HG03469 (cell line): ENCODE measurements around the gene DGUOK.
"Not testable (repeated sequence)": the region's sequence is repeated elsewhere in the genome, so short reads cannot be mapped to it uniquely, and the experiment has no call there.

Source experiments
- ATAC-seq: cut with Tn5 transposase; IDR thresholded peaks from one replicate; pipeline ENCODE4 v1.9.1; 2021; ENCODE audit warnings: mild to moderate bottlenecking, moderate library complexity, moderate number of reproducible peaks; ENCODE audit not compliant: unreplicated experiment

DGUOK gene

DNA sequence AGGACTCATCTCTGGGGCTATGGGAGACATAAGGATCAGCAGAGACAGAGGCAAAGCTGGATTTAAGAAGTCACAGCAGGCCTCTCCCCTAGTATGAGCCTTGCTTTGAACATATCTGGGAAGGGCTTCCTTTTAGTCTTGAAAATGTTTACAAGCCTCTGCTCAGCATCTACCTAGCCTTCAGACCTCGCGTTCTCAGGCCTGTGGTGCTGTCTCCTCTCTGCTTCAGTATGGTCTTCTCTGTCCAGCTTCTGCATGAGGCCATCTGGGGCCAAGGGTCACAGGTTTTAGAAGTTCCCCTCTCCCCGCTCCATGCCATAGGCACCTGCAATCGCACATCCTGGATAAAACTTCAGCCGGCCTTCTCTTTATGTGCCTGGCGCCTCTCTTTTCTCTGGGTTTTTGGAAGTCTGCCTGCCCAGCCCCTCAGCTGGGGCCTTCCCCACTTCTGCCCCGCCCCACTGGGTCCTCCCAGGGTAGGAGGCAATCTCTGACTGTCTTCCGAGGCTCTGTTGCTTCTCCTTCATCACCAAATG lies 26.8 kb upstream of the DGUOK start:
- no peak for ATAC-seq

DNA sequence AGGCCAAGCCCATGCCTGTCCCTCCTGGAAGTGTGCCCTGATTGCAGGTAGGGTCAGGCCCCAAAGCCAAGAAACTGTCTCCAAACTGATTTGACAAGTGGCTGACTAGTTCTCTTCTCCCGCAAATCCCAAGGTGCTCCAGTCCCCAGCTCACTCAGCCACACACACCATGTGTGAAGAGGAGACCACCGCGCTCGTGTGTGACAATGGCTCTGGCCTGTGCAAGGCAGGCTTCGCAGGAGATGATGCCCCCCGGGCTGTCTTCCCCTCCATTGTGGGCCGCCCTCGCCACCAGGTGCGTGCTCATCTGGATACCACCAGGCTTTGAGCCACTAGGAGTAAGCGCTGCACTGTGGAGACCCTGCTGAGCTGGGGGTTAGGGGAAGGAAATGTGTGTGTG lies 25.5 kb upstream of the DGUOK start:
- no peak for ATAC-seq

DNA sequence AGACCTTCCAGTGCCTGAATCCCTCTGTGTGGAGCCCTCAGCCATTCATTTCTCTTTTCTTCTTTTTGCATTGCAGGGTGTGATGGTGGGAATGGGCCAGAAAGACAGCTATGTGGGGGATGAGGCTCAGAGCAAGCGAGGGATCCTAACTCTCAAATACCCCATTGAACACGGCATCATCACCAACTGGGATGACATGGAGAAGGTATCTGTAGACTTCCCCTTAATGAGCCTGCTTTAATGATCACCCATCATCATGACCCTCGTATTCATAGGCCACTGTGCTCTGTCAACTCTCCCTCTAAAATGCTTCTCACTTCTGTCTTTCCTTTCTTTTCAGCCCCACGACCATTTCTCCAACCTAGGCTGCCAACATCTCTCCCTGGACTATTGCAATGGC lies 24.4 kb upstream of the DGUOK start:
- ATAC-seq = no peak

DNA sequence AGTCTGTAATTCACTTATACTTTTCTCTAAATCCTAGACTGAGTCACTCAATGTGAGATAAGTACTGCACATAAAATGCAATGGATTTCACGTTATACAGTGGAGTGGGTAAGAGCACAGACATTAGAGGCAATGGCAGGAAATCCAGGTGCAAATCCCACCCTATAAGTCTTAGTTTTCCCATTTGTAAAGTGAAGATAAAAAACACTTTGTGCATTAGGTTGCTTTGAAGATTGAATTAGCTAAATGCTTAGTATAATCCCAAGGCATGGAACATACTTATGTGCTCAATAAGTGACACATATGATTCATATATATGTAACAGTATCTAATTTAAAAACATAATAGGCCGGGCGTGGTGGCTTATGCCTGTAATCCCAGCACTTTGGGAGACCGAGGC lies 23.4 kb upstream of the DGUOK start:
- ATAC-seq = no peak

DNA sequence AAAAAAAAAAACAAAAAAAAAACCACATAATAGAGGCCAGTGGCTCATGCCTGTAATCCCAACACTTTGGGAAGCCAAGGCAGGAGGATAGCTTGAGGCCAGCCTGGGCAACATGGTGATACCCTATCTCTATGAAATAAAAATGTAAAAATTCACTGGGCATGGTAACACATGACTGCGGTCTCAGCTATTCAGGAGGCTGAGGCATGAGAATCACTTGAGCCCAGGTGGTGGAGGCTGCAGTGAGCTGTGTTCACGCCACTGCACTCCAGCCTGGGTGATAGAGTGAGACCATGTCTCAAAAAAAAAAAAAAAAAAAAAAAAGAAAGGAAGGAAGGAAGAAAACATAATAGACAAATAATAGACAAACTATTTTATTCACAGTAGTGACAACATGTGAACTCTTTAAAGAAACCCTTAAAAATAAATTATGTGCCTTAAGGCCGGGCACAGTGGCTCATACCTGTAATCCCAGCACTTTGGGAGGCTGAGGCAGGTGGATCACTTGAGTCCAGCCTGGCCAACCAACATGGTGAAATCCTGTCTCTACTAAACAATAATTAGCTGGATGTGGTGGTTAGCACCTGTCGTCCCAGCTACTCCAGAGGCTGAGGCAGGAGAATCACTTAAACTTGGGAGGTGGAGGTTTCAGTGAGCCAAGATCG lies 22.6 kb upstream of the DGUOK start:
- ATAC-seq = not testable (repeated sequence)

DNA sequence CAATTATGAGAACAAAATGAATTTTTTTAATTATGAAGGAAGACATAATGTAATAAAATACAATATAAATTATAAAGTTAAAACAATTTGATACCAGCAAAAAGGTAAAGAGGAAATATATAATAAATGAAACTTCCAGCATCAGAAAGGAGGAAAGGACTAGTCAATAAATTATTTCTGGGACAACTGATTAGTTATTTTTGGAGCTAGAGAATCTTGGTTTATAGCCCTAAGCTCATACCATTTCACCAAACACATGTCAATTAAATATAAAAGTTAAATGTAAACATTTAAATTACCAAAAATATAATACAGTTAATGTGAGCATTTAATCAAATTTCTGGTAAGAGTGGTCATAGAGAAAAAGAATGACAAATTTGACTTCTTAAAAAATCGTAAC lies 21.7 kb upstream of the DGUOK start:
- ATAC-seq = no peak

DNA sequence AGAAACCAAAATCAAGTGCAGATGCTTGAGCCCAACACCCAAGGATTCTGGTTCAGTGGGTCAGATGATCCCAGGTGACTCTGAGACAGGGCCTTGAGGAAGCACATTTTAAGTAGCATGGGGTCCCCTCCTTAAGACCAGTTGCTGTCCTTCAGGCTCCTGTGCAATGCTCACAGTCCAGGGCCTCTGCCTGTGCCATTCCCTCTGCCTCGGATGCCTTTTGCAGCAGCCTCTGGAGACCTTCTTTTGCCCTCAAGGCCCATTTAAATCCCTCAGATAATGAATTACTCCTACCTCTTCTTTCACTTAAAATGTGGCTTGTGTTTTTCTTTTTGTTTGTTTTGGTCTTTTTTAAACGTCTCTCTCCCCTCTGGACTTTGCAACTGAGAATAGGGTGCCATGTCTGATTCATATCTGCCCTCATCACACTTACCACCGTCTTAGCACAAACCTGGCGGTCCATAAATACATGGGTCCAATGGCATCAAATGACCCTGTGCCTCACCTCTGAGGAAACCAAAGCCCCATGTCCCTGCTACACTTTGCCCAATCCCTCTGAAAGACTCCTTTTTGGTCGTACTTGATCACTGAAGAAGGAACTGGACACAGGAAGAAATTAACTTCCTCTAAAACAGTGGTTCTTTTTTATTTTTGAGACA lies 19.7 kb upstream of the DGUOK start:
- no peak for ATAC-seq

DNA sequence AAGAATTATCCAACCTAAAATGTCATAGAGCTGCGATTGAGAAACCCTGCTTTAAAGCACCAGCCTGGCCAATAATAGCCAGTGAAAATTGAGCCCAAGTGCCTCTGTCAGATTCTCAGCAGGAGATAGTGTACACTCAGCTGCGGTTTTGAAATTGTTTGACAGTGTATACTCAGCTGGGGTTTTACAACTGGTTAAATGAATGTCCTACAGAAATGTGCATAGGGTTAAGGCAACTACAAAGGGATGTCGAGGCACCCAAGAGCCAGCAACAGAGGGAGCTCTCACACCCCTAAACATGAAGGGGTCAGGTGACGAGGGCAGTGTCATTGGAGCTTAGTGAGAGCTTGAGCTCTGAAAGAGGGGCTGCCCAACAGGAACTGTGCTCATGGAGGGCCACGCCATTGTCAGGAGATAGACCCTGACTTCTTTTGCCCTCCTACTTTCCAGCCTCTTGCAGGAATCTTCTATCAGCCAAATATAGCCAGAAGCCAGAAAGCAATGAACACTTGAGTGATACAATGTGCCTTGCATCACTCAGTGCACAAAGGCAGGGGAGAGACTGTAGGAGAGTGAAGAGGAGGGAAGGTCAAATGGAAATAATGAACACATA lies 18.7 kb upstream of the DGUOK start:
- ATAC-seq = no peak

DNA sequence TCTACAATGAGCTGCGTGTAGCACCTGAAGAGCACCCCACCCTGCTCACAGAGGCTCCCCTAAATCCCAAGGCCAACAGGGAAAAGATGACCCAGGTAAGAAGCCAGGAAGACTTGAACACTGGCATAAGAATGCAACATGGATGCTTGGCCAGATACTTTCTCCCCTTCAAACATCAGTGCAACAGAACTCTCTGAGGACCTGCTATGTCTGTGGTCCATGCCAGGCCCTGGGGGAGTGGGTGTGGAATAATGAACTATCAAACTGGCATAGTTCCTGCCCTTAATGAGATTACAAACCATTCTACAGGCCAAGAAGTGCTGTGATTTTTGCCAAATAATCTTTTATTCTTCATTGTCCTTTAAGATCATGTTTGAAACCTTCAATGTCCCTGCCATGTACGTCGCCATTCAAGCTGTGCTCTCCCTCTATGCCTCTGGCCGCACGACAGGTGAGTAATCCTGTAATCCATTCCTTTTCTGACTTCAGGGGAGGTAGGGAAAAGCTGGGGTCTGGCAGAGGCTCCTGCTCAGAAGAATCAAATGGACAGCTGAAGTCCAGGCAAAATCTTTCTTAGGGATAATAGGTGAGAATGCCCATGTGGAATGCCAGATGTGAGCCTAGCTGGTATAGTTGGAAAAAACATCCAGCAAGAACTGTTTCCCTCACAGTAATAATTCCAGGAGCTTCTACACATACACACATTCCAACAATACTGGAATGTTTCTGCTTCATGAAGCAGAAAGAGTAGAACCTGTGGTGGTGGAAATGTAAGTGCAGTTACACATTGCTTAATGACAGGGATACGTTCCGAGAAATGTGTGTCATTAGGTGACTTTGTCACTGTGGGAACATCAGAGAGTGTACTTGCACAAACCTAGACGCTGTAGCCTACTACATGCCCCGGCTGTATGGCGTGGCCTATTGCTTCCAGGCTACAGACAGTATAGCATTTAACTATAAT lies 17.7 kb upstream of the DGUOK start:
- ATAC-seq = no peak

DNA sequence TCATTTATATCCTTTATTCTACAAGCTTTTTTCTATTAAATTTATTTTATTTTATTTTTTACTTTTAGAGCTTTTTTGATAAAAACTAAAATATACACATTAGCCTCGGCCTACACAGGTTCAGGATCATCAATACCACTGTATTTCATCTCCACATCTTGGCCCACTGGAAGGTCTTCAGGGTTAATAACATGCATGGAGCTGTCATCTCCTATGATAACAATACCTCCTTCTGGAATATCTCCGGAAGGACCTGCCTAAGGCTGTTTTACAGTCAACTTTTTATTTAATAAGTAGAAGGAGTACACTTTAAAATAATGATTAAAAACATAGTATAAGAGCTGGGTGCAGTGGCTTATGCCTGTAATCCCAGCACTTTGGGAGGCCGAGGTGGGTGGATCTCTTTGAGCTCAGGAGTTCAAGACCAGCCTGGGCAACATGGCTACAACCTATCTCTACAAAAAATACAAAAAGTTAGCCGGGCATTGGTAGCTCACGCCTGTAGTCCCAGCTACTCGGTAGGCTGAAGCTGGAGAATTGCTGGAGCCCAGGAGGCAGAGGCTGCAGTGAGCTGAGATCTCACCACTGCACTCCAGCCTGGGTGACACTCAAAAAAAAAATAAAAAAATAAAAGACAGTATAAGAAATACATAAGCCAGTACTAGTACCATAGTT lies 15.7 kb upstream of the DGUOK start:
- no peak for ATAC-seq

DNA sequence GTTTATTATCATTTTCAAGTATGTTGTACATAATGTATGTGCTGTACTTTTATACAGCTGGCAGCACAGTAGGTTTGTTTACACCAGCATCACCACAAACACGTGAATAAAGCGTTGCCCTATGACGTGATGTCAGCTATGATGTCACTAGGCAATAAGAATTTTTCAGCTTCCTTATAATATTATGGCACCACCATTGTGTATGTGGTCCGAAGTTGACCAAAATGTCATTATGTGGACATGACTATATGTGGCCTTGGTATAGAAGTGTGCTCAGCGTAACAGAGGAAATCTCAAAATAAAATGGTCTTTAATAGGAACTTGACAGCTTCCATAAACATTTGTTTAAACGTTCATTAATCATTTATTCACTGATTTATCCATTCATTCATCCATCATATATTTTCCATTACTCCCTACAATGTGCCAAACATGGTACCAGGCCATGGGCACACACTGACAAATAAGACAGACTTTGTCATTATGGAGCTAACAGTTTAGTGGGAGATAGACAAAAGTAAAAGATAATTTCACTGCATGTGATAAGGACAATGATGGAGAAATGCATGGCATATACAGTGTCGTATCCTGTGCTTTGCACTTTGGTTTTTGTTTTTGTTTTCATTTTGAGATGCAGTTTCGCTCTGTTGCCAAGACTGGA lies 15.0 kb upstream of the DGUOK start:
- ATAC-seq = no peak

DNA sequence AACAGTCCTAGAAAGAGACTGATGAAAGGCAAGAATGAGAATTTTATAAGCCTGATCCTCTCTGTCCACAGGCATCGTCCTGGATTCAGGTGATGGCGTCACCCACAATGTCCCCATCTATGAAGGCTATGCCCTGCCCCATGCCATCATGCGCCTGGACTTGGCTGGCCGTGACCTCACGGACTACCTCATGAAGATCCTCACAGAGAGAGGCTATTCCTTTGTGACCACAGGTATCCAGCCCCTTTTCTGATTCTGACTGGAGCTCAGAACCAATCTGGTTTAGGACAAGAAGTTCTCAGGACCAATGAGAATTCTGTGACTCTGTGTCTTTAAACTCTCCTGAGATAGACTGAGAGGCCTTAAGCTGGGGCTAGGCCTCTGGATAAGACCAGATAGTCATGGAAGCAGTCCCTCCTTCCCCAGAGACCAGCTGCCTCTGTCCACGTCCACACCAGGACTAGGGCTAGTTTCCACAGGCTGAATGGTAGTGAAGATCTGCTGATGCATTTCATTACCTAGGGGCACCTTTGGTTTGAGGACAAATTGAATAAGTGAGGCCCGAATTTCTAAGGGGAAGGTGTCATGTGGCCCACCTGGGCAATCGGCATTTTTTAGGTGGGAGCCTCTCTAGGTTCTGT lies 13.1 kb upstream of the DGUOK start:
- no peak for ATAC-seq

DNA sequence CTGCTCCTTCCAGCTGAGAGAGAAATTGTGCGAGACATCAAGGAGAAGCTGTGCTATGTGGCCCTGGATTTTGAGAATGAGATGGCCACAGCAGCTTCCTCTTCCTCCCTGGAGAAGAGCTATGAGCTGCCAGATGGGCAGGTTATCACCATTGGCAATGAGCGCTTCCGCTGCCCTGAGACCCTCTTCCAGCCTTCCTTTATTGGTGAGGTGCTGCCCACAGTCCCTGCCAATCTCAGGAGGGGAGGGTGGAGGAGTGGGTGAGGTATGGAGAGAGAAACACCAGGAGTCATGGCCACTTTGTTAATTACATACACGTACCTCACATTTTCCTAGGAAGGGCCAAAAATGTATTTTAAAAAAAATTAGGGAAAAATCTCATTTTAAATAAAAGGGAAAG lies 12.0 kb upstream of the DGUOK start:
- no peak for ATAC-seq

DNA sequence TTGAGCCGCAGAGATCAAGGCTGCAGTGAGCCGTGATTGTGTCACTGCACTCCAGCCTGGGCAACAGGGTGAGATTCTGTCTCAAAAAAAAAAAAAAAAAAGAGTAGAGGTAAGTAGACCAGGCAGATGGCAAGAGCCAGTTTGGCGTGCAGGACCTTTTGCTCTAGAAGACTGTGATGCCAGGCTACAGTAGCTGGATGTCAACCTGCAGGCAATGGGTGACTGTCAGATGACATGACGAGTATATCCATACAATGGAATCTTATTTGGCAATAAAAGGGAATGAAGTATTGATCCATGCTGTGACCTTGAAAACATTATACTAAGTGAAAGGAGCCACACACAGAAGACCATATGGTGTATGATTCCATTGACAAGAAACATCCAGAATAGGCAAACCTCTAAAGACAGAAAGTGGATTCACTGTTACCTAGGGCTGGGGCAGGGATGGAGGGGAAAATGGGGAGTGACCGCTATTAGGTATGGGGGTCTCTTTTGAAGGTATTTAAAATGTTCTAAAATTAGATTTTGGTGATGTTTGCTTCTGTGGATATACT lies 11.2 kb upstream of the DGUOK start:
- no peak for ATAC-seq

DNA sequence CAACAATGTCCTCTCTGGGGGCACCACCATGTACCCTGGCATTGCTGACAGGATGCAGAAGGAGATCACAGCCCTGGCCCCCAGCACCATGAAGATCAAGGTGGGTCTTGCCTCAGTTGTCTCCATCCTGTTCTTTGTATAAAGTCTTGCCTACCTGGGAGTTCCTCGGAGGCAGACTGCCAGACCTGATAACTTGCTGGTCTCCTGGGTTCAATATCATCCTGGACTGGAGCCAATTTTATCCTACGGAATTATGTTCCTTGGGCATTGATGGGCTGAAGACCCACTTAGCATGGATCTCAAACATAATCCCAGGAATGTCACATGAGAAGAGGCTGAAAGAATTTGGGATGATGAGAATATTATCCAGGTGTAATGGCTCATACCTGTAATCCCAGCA lies 10.0 kb upstream of the DGUOK start:
- no peak for ATAC-seq

DNA sequence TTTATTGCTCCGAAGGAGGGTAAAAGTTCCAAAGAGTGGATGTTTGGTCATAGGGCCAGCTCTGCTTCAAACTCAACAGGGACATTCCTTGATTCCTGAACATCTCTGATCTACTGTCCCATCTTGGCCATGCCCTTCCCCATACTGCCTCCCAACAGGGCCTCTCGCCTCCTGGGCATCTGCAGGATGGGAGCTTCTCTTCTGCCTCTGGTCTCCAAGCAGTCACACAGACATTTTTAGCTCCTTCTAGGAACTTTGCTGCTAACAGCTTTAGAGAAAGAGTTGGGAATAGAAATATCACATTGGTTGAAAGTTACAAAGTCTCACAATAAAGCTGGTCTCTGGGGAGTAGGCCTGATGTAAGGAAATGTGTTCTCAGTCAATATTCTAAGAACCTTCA lies 9.4 kb upstream of the DGUOK start:
- ATAC-seq = no peak

DNA sequence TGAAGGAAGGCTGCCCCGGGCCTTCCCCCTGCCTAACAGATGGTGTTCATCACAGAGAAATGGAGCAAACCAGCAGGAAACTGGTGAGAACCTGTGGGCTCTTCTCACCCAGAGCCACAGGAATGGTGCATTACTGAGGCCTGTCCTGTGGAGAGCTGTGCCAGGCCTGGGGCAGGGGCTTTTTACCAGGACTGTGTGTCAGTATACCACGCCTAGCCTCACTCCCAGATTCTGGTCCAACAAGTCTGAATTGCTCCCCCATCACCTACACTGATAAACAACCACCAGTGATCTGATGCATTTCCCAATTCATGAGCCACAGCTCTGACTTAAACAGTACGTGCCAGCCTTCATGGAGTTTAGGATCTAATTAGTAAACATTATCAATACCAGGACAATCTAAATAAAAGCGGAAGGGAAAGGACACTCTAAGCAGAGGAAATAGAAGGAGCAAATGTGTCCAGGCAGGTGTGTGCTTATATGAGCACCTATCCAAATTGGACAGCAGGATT lies 8.9 kb upstream of the DGUOK start:
- no peak for ATAC-seq

DNA sequence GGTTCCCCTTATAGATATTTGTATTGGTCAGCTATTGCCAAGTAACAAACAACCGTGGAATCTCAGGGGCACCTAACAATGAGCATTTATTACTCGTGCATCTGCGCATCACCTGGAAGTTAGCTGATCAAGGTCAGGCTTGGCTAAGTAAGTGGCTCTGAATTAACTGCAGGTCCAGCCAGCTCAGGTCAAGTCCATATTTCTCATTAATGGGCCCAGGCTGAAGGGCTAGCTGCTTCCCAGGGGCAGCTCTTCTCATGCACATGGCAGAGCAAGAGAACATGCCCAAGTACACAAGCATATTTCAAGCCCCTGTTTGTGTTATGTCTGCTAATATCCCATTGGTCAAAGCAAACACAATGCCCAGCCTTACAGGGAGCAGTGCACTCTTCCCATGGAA lies 7.8 kb upstream of the DGUOK start:
- no peak for ATAC-seq

DNA sequence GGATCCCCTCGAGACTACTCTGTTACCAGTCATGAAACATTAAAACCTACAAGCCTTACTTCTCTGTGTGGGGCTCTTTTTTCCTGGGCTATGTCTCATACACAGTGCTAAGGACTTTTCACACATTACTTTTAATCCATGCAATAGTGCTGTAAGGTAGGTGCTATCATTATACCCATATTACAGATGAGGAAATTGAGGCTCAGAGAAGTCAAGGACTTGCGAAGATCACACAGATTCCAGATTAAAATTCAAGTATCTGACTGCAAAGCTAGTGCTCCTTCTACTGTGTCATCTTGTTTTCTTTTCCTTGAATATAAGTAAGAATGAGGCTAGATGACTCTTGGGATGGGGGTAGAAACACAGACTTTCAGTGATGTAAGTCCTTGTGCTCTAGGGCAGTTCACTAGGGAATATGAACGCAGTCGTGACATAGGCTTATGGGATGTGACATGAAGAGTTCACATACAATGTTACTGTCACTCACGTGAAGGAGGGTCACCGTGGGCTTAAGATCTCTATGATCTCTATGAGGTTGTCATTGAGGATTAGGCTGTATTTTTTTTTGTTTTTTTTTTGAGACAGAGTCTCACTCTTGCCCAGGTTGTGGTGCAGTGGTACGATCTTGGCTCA lies 7.0 kb upstream of the DGUOK start:
- ATAC-seq = no peak
